ENCODE data around the gene GREM1.

Gene GREM1

GRCh38 chr15:32729700-32730395 is 12.0 kb downstream of the GREM1 start:
- in situ Hi-C loops (cut with MboI; ENCODE audit: low sequenced_read_pairs), result no loop called here

- in situ Hi-C loops (cut with MboI; ENCODE audit: low sequenced_read_pairs), result no loop called here
Observed at GRCh38 chr15:32730677-32731654, 13.2 kb downstream of the GREM1 start.

GRCh38 chr15:32732574-32733157 is 14.9 kb downstream of the GREM1 start:
- in situ Hi-C loops (cut with MboI; ENCODE audit: low sequenced_read_pairs), result no loop called here

GRCh38 chr15:32733281-32733680 is 15.5 kb downstream of the GREM1 start:
- in situ Hi-C loops (cut with MboI; ENCODE audit: low sequenced_read_pairs), result no loop called here

GRCh38 chr15:32735989-32736700 is 18.3 kb downstream of the GREM1 start:
- in situ Hi-C loops (cut with MboI; ENCODE audit: low sequenced_read_pairs), result no loop called here

GRCh38 chr15:32736701-32737061 is 18.9 kb downstream of the GREM1 start:
- in situ Hi-C loops (cut with MboI; ENCODE audit: low sequenced_read_pairs), result no loop called here

GRCh38 chr15:32737304-32737703 is 19.5 kb downstream of the GREM1 start:
- in situ Hi-C loops (cut with MboI; ENCODE audit: low sequenced_read_pairs), result no loop called here

- in situ Hi-C loops (cut with MboI; ENCODE audit: low sequenced_read_pairs), result no loop called here
Observed at GRCh38 chr15:32738666-32739065, 20.9 kb downstream of the GREM1 start.

- in situ Hi-C loops (cut with MboI; ENCODE audit: low sequenced_read_pairs), result no loop called here
Observed at GRCh38 chr15:32739522-32740063, 21.8 kb downstream of the GREM1 start.

GRCh38 chr15:32743411-32744140 is 25.8 kb downstream of the GREM1 start:
- in situ Hi-C loops (cut with MboI; ENCODE audit: low sequenced_read_pairs), result no loop called here

- in situ Hi-C loops (cut with MboI; ENCODE audit: low sequenced_read_pairs), result no loop called here
Observed at GRCh38 chr15:32746116-32746857, 28.5 kb downstream of the GREM1 start.

GRCh38 chr15:32747921-32748342 is 30.1 kb downstream of the GREM1 start:
- in situ Hi-C loops (cut with MboI; ENCODE audit: low sequenced_read_pairs), result no loop called here

- in situ Hi-C loops (cut with MboI; ENCODE audit: low sequenced_read_pairs), result no loop called here
Observed at GRCh38 chr15:32750979-32751378, 33.2 kb downstream of the GREM1 start.

- in situ Hi-C loops (cut with MboI; ENCODE audit: low sequenced_read_pairs), result no loop called here
Observed at GRCh38 chr15:32757426-32757825, 39.6 kb downstream of the GREM1 start.

GRCh38 chr15:32763295-32763694 is 45.5 kb downstream of the GREM1 start:
- in situ Hi-C loops (cut with MboI; ENCODE audit: low sequenced_read_pairs), result no loop called here

GRCh38 chr15:32765236-32765635 is 47.4 kb downstream of the GREM1 start:
- in situ Hi-C loops (cut with MboI; ENCODE audit: low sequenced_read_pairs), result no loop called here

- in situ Hi-C loops (cut with MboI; ENCODE audit: low sequenced_read_pairs), result no loop called here
Observed at GRCh38 chr15:32766101-32766500, 48.3 kb downstream of the GREM1 start.

- in situ Hi-C loops (cut with MboI; ENCODE audit: low sequenced_read_pairs), result no loop called here
Observed at GRCh38 chr15:32767236-32767635, 49.4 kb downstream of the GREM1 start.

GRCh38 chr15:32774022-32774421 is 56.2 kb downstream of the GREM1 start:
- in situ Hi-C loops (cut with MboI; ENCODE audit: low sequenced_read_pairs), result no loop called here
